HepG2 (cell line): ENCODE measurements around the gene PDCD11. TPM values are rescaled to one million over a fixed set of nuclear protein-coding genes. Genes with fewer than 3 reads are reported as not detected.

Source experiments
- BRF2 ChIP-seq: sonication (generic); formaldehyde crosslinking; IDR thresholded peaks from 2 replicates; pipeline ENCODE4 v1.8.1; 2022; ENCODE audit warnings: mild to moderate bottlenecking, missing genetic modification reagents
- CCDC6 ChIP-seq: sonication (generic); formaldehyde crosslinking; IDR thresholded peaks from 2 replicates; pipeline ENCODE4 v1.8.1; 2022; ENCODE audit warnings: mild to moderate bottlenecking, missing genetic modification reagents, moderate library complexity
- DNMT3B ChIP-seq: conservative IDR thresholded peaks from 2 replicates; pipeline ENCODE4 v1.6.1; 2016; ENCODE audit warnings: missing biosample characterization, control low read depth
- ESRRA ChIP-seq: sonication (generic); formaldehyde crosslinking; IDR thresholded peaks from 2 replicates; pipeline ENCODE4 v1.5.1; 2020; ENCODE audit warnings: mild to moderate bottlenecking, low read depth, missing genetic modification reagents
- GFI1 ChIP-seq: sonication (generic); formaldehyde crosslinking; IDR thresholded peaks from 2 replicates; pipeline ENCODE4 v1.5.0; 2020; ENCODE audit warnings: missing genetic modification reagents, mild to moderate bottlenecking, borderline replicate concordance
- GZF1 ChIP-seq: sonication (generic); formaldehyde crosslinking; IDR thresholded peaks from 2 replicates; pipeline ENCODE4 v1.5.1; 2020; ENCODE audit warnings: mild to moderate bottlenecking, missing genetic modification reagents
- HNRNPUL1 ChIP-seq: fragments of 200-400 bp; formaldehyde crosslinking; IDR thresholded peaks from 2 replicates; pipeline ENCODE4 v1.6.1; 2017; ENCODE audit warnings: low read depth, mild to moderate bottlenecking, low read length, moderate library complexity
- KDM6A ChIP-seq: IDR thresholded peaks from 2 replicates; pipeline ENCODE4 v1.6.1; 2016; ENCODE audit warnings: low read depth
- LCORL ChIP-seq, 2 experiments: fragments of 450-650 bp in 1 of 2; sonication (generic) in 1 of 2; formaldehyde crosslinking in 1 of 2; IDR thresholded peaks; 2 replicates each; pipeline versions ENCODE4 v1.5.0 to v1.6.1; 2017 to 2020; ENCODE audit warnings: antibody characterized with exemption in 1 of 2, missing genetic modification reagents in 1 of 2
- MTF2 ChIP-seq: sonication (generic); formaldehyde crosslinking; IDR thresholded peaks from 2 replicates; pipeline ENCODE4 v1.5.0; 2020; ENCODE audit warnings: missing genetic modification reagents, borderline replicate concordance
- MXD3 ChIP-seq: IDR thresholded peaks from 2 replicates; pipeline ENCODE4 v1.6.1; 2016; ENCODE audit warnings: mild to moderate bottlenecking, missing biosample characterization, missing genetic modification reagents
- MYC ChIP-seq: sonication (generic); formaldehyde crosslinking; IDR thresholded peaks from 2 replicates; pipeline ENCODE4 v1.9.0; 2021; ENCODE audit warnings: missing genetic modification reagents, borderline replicate concordance
- NFYC ChIP-seq: IDR thresholded peaks from 2 replicates; pipeline ENCODE4 v1.6.1; 2016; ENCODE audit warnings: missing genetic modification reagents, missing compliant biosample characterization
- NKX3-1 ChIP-seq: sonication (generic); formaldehyde crosslinking; IDR thresholded peaks from 2 replicates; pipeline ENCODE4 v1.5.0; 2020; ENCODE audit warnings: missing genetic modification reagents
- NR2F6 ChIP-seq, 2 experiments: IDR thresholded peaks; 2 replicates each; pipeline ENCODE4 v1.6.1; 2016; ENCODE audit warnings: antibody characterized with exemption in 1 of 2, mild to moderate bottlenecking in 1 of 2
- PRPF4 ChIP-seq: fragments of 200-400 bp; formaldehyde crosslinking; IDR thresholded peaks from 2 replicates; pipeline ENCODE4 v1.6.1; 2016; ENCODE audit warnings: low read length, low read depth; ENCODE audit not compliant: poor library complexity, severe bottlenecking
- SP5 ChIP-seq: IDR thresholded peaks from 2 replicates; pipeline ENCODE4 v1.6.1; 2016; ENCODE audit warnings: low read depth, borderline replicate concordance
- ZBTB38 ChIP-seq: sonication (generic); formaldehyde crosslinking; IDR thresholded peaks from 2 replicates; pipeline ENCODE4 v1.5.1; 2020; ENCODE audit warnings: mild to moderate bottlenecking, missing genetic modification reagents
- ZMYM3 ChIP-seq: sonication (generic); formaldehyde crosslinking; IDR thresholded peaks from 2 replicates; pipeline ENCODE4 v1.5.1; 2020; ENCODE audit warnings: mild to moderate bottlenecking, missing genetic modification reagents
- ZNF333 ChIP-seq: sonication (generic); formaldehyde crosslinking; IDR thresholded peaks from 2 replicates; pipeline ENCODE4 v1.4.0; 2020; ENCODE audit warnings: mild to moderate bottlenecking, missing genetic modification reagents, borderline replicate concordance
- ZNF350 ChIP-seq: sonication (generic); formaldehyde crosslinking; IDR thresholded peaks from 2 replicates; pipeline ENCODE4 v1.4.0; 2020; ENCODE audit warnings: mild to moderate bottlenecking, low read depth, missing genetic modification reagents, borderline replicate concordance
- ZNF567 ChIP-seq: sonication (generic); formaldehyde crosslinking; IDR thresholded peaks from 2 replicates; pipeline ENCODE4 v1.8.1; 2023; ENCODE audit warnings: mild to moderate bottlenecking, missing genetic modification reagents, borderline replicate concordance
- ZNF614 ChIP-seq: IDR thresholded peaks from 2 replicates; pipeline ENCODE4 v1.6.1; 2018; ENCODE audit warnings: missing biosample characterization, missing genetic modification reagents, inconsistent platforms, borderline replicate concordance
- ZNF776 ChIP-seq: sonication (generic); formaldehyde crosslinking; IDR thresholded peaks from 2 replicates; pipeline ENCODE4 v1.4.0; 2020; ENCODE audit warnings: mild to moderate bottlenecking, missing genetic modification reagents
- ZNF839 ChIP-seq: sonication (generic); formaldehyde crosslinking; IDR thresholded peaks from 2 replicates; pipeline ENCODE4 v1.4.0; 2020; ENCODE audit warnings: missing genetic modification reagents, mild to moderate bottlenecking, borderline replicate concordance
- ZUFSP ChIP-seq: sonication (generic); formaldehyde crosslinking; IDR thresholded peaks from 2 replicates; pipeline ENCODE4 v1.9.0; 2021; ENCODE audit warnings: missing genetic modification reagents, mild to moderate bottlenecking, borderline replicate concordance
- polyA plus RNA-seq, 8 experiments: library from polyadenylated mRNA; depleted of rRNA in 3 of 8; stranded (reverse) in 7 of 8; unstranded in 1 of 8; fragments of >200 nt; fragmentation: Illumina TruSeq in 4 of 8; extraction: Trizol in 4 of 8; gene quantifications; 2 replicates each; pipeline versions ENCODE4 v1.2.1 to v1.2.3, GENCODE V29; 2011 to 2016; ENCODE audit warnings: low read depth in 4 of 8, missing spikeins in 1 of 8, mixed read lengths in 1 of 8; ENCODE audit not compliant: insufficient read depth in 1 of 8
- total RNA-seq, 5 experiments: library from RNA; depleted of rRNA; stranded (reverse); fragments of >200 nt; fragmentation: Illumina TruSeq; extraction: Trizol; gene quantifications; 2 replicates each; pipeline ENCODE4 v1.2.3, GENCODE V29; 2016; ENCODE audit warnings: low read depth in 1 of 5

PDCD11 gene
- total and polyA plus RNA-seq, 2 of the 13 experiments (the other 11 are each of a cell fraction or from before 2014, with no cell fraction given): 12.8 to 52.8 TPM

DNA sequence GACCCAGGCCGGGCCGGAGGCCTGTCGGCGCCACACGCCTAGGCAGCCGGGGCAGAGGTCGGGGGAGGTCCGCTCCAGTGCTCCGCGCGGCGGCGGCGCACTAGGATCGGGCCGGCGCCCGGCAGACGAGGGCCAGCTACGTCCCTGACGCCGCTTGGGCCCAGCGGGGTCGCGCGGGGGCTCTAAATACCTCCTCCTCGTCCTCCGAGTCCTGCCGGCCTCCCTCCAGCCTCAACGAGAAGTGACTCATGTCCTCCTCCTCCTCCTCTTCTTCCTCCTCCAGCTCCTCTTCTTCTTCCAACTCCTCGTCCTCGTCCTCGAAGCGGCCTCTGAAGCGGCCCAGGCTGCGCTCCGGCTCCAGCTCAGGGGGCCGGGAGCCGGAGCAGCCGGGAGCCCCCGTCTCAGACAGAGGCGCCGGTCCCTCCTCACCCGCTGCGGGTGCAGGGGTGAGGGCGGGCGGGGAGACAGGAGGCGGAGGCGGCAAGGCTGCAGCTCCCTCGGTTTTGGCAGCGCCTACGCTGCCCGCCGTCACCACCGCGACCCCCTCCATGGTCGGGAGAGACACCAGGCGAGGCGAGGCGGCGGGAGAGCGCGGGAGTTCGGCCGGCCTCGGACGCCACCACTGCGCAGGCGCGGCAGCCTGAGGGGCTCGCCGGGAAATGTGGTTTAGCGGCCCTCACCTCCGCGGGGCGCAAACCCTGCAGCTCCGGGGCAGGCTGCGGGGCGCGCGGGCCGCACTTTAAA is 45.7 kb upstream of the PDCD11 start, which contains the start of gene PCGF6 (continued):
- TF ChIP-seq ZNF776 (CRISPR knock-in tag): peak; percentile 41; the same call in 1 of the 2 replicates
- 0 out of 2 replicates have a peak, but pooled peaks have one; percentile 40 for TF ChIP-seq ESRRA (CRISPR knock-in tag)
- peak; percentile 29; the same call in 1 of the 2 replicates for TF ChIP-seq ZMYM3
- no peak for TF ChIP-seq ZUFSP (CRISPR knock-in tag)
- no peak for TF ChIP-seq NFYC (CRISPR knock-in tag)
- TF ChIP-seq MYC (CRISPR knock-in tag): peak; percentile 63; the same call in 1 of the 2 replicates
- no peak for TF ChIP-seq DNMT3B (CRISPR knock-in tag)
- no peak; the same call in 1 of the 2 replicates for TF ChIP-seq GZF1
- TF ChIP-seq BRF2 (CRISPR knock-in tag): no peak
- TF ChIP-seq ZNF614 (CRISPR knock-in tag): no peak
- TF ChIP-seq MXD3 (CRISPR knock-in tag): peak; percentile 59; the same call in 1 of the 2 replicates
- TF ChIP-seq PRPF4: no peak
- TF ChIP-seq NR2F6 (IDR thresholded peaks at IDR 0.05): no peak
- no peak for TF ChIP-seq NR2F6 (CRISPR knock-in tag; IDR thresholded peaks at IDR 0.05)
- peak; percentile 57; the same call in 1 of the 2 replicates for TF ChIP-seq ZNF350 (CRISPR knock-in tag)
- no peak for TF ChIP-seq LCORL (IDR thresholded peaks at IDR 0.05)
- no peak; the same call in 1 of the 2 replicates for TF ChIP-seq LCORL (CRISPR knock-in tag; IDR thresholded peaks at IDR 0.05)
- no peak; the same call in 1 of the 2 replicates for TF ChIP-seq MTF2 (CRISPR knock-in tag)
- no peak for TF ChIP-seq SP5 (CRISPR knock-in tag)
- TF ChIP-seq GFI1: no peak
- TF ChIP-seq ZNF333 (CRISPR knock-in tag): no peak
- no peak for TF ChIP-seq CCDC6
- 0 out of 2 replicates have a peak, but pooled peaks have one; percentile 50 for TF ChIP-seq ZNF567 (CRISPR knock-in tag)
- peak; percentile 39; the same call in 1 of the 2 replicates for TF ChIP-seq ZBTB38 (CRISPR knock-in tag)
- TF ChIP-seq HNRNPUL1: no peak
- no peak for TF ChIP-seq KDM6A
- no peak for TF ChIP-seq ZNF839 (CRISPR knock-in tag)
- no peak for TF ChIP-seq NKX3-1
